Liver (tissue), 3 donors: ENCODE data around the gene MOSPD2.

Source experiments
- ATF3 ChIP-seq: IDR thresholded peaks from 2 replicates; pipeline ENCODE4 v1.6.1; 2016; ENCODE audit warnings: antibody characterized with exemption
- EGR1 ChIP-seq, 2 donors: IDR thresholded peaks; 2 replicates each; pipeline ENCODE4 v1.6.1; 2016 to 2018; ENCODE audit warnings: antibody characterized with exemption in 2 of 2, low read depth in 2 of 2
- GABPA ChIP-seq, 2 donors: IDR thresholded peaks in 1 of 2; conservative IDR thresholded peaks in 1 of 2; 2 replicates each; pipeline ENCODE4 v1.6.1; 2016; ENCODE audit warnings: antibody characterized with exemption in 2 of 2, mild to moderate bottlenecking in 1 of 2, moderate library complexity in 1 of 2
- HNF4A ChIP-seq, 2 donors: conservative IDR thresholded peaks; 2 replicates each; pipeline ENCODE4 v1.6.1; 2016; ENCODE audit warnings: antibody characterized with exemption in 2 of 2, mild to moderate bottlenecking in 2 of 2
- JUND ChIP-seq, 2 donors: IDR thresholded peaks; 2 replicates each; pipeline ENCODE4 v1.6.1; 2016; ENCODE audit warnings: antibody characterized with exemption in 2 of 2
- RAD21 ChIP-seq, 2 donors: IDR thresholded peaks; 2 replicates each; pipeline ENCODE4 v1.6.1; 2016; ENCODE audit warnings: antibody characterized with exemption in 2 of 2, mild to moderate bottlenecking in 2 of 2
- REST ChIP-seq: IDR thresholded peaks from 2 replicates; pipeline ENCODE4 v1.6.1; 2016; ENCODE audit warnings: antibody characterized with exemption, mild to moderate bottlenecking
- RXRA ChIP-seq, 2 donors: IDR thresholded peaks; 2 replicates each; pipeline ENCODE4 v1.6.1; 2017 to 2018; ENCODE audit warnings: antibody characterized with exemption in 2 of 2, mild to moderate bottlenecking in 1 of 2
- SP1 ChIP-seq: IDR thresholded peaks from 2 replicates; pipeline ENCODE4 v1.6.1; 2018; ENCODE audit warnings: antibody characterized with exemption, mild to moderate bottlenecking
- TAF1 ChIP-seq: conservative IDR thresholded peaks from 2 replicates; pipeline ENCODE4 v1.6.1; 2016; ENCODE audit warnings: antibody characterized with exemption, mild to moderate bottlenecking
- TF ChIP-seq, protein P1 (sequence below): fragments of 150-350 bp; IDR thresholded peaks from 2 replicates; pipeline ENCODE4 v1.5.1; 2017; ENCODE audit warnings: improper control_type of control experiment, low read depth, low read length; ENCODE audit not compliant: missing input control
- donor health status: healthy.
- donor health status: healthy.

DNA sequence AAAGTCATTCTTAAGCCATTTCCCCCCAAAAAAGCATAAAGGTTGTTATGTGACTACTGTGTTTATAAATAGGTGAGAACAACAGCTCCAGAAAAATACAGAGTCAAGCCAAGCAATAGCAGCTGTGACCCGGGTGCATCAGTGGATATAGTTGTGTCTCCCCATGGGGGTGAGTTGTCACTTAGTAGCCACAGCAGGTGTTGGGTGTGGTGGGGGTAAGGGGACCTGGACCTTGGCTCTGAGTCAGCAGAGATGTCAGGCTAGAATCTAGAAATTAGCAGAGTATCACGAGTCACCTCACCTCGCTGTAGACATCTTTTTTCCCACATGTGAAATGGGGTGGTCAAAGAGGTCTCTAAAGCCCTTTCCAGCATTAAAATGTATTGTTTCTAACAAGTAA is 42.4 kb downstream of the MOSPD2 start:
- TF ChIP-seq RAD21 (IDR thresholded peaks at IDR 0.05) (no peak), HNF4A (conservative IDR thresholded peaks at IDR 0.05) (no peak), REST (no peak), ATF3 (no peak), RXRA (IDR thresholded peaks at IDR 0.05) (no peak), JUND (IDR thresholded peaks at IDR 0.05) (no peak), GABPA (IDR thresholded peaks at IDR 0.05 in 1 of 2, conservative IDR thresholded peaks at IDR 0.05 in 1 of 2) (no peak), TAF1 (no peak), EGR1 (IDR thresholded peaks at IDR 0.05; ENCODE audit: low read depth in 2 of 2) (no peak), SP1 (no peak)
- TF ChIP-seq, protein P1, sequence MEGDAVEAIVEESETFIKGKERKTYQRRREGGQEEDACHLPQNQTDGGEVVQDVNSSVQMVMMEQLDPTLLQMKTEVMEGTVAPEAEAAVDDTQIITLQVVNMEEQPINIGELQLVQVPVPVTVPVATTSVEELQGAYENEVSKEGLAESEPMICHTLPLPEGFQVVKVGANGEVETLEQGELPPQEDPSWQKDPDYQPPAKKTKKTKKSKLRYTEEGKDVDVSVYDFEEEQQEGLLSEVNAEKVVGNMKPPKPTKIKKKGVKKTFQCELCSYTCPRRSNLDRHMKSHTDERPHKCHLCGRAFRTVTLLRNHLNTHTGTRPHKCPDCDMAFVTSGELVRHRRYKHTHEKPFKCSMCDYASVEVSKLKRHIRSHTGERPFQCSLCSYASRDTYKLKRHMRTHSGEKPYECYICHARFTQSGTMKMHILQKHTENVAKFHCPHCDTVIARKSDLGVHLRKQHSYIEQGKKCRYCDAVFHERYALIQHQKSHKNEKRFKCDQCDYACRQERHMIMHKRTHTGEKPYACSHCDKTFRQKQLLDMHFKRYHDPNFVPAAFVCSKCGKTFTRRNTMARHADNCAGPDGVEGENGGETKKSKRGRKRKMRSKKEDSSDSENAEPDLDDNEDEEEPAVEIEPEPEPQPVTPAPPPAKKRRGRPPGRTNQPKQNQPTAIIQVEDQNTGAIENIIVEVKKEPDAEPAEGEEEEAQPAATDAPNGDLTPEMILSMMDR = no peak
